Fibroblast of the conjunctiva (primary cell): ENCODE results near the gene PTPN14.

Source experiments
- DNase-seq: peaks from one replicate; pipeline ENCODE4 v3.0.0-alpha.2; 2010; ENCODE audit warnings: low read depth

Gene PTPN14

DNA sequence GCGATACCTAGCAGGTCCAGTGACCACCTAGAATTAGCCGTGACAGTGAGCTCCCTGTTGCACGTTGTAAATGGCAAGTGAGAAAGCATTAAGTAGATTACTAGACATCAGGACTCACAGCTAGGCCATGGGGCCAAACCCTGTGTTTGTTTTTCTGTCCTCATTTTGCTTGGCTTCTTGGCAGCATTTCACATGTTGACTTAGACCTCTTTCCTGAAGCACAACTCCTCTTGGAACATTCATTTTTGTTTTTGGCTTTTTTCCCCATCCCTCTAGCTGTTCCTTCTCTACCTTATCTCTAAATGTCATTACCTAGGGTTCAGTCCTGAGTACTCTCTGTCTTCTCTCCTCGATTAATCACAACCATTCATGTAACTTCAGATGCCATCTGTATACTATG, 16.9 kb upstream of the PTPN14 start:
- no peak for DNase-seq

DNA sequence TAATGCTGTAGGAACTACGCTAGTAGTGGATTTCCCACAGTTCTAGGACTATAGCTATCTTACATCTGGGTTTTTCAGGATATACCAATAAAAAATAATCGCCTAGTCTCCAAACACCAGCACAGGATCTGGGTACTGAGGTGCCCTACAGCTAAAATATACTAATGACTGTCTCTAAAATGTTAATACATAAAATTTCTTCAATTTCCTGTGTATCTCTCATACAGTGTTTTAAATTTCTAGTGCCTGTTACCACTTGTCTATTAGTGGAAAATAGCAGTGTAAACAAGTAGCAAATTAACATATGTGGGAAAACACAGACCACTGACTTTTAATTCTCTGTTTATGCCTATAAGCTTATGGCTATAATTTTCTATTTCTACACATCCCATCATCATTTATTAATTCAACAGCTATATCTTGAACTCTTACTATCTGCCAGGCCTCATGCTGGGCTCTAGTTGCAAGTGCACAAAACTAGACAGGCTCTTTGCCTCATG, 16.1 kb upstream of the PTPN14 start:
- DNase-seq: no peak

DNA sequence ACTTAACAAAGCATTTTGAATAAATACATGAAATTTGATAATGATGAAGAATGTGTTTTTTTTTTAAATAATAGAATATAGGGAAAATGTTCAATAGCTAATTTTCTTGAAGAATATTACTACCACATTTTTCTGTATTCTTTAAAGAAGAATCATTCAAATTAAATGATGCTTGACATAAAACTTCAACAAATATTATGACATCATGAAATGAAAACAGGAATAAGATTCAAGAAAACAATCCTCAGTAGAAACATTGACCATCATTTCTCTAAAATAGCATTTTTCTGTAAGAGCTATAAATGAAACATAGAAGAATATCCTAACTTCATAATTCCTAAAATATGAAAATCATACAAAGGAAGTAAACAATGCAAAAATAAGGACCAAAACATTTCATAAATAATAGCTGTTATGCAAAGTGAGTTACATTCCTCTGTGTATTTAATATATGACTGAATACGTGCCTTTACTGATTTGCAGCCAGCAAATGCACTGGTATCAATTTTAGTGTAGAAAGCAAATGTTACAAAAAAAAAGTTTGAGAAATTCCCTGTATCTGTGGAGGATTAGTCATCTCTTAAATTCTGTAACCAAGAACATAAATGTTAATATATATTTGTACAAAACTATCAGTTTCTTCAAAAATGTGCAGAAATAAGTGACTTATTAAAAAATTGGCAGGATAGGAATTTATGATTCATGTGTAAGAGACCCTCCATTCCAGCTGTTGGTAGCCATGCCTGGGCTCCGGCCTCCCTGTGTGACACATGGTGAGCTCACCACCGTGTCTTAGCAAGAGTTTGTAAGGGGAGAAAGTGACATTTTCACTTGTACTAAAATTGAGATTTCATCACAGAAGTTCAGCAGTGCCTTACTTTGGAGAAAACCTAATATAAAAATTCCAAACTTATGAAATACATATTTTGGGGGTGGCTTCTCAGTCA, 15.0 kb upstream of the PTPN14 start:
- DNase-seq: peak; percentile 81

DNA sequence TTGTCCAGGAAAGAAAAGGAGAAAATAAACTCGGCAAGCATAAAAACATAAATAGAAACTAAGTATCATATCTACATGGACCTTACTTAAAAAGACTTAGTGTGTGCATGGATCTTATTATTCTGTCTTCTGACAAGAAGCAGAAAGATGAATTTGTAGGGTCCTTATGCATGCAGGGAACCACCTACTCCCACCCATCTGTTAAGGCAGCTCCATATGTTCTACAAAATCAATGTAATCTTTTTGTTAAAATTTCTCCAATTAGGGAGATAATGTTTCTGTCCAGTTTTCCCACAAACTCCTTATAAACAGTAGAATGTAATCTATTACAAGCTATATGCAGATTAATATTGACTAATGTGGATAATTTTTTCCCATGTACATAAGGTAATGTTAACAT, 13.9 kb upstream of the PTPN14 start:
- no peak for DNase-seq

- DNase-seq: no peak
These were observed 12.5 kb upstream of the PTPN14 start for GRCh38 chr1:214563881-214564280.

GRCh38 chr1:214557952-214558735, 6.7 kb upstream of the PTPN14 start:
- no peak for DNase-seq

GRCh38 chr1:214553142-214553710, 1.8 kb upstream of the PTPN14 start:
- no peak for DNase-seq

GRCh38 chr1:214552174-214552608, 789 bp upstream of the PTPN14 start:
- DNase-seq: peak; percentile 42

DNA sequence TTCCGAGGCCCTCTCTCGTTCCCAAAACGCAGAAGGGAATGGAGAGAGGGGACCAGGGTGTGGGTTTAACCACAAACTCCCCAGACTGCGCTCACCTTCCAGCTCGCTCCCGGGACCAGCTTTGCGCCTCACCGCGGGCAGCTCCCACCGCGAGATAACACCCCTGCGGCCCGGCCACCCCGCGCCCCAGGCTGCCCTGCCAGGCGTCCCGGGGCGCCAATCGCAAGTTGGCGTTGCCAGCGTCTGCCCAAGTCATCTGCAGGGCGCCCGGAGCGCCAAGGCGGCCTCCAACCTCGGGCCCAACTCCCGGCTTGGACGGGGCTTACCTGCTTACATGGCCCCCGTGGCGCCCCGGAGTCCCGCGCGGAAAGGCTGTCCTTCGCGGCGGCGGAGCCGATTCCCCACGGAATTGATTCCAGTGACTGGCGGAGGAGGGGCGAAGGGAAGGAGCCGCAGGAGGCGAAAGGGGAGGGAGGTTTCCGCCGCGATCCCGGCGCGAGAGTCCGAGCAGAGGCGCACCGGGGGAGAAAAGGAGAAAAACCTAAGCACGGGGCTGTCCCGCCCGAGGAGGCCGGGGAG, 456 bp downstream of the PTPN14 start:
- no peak for DNase-seq

DNA sequence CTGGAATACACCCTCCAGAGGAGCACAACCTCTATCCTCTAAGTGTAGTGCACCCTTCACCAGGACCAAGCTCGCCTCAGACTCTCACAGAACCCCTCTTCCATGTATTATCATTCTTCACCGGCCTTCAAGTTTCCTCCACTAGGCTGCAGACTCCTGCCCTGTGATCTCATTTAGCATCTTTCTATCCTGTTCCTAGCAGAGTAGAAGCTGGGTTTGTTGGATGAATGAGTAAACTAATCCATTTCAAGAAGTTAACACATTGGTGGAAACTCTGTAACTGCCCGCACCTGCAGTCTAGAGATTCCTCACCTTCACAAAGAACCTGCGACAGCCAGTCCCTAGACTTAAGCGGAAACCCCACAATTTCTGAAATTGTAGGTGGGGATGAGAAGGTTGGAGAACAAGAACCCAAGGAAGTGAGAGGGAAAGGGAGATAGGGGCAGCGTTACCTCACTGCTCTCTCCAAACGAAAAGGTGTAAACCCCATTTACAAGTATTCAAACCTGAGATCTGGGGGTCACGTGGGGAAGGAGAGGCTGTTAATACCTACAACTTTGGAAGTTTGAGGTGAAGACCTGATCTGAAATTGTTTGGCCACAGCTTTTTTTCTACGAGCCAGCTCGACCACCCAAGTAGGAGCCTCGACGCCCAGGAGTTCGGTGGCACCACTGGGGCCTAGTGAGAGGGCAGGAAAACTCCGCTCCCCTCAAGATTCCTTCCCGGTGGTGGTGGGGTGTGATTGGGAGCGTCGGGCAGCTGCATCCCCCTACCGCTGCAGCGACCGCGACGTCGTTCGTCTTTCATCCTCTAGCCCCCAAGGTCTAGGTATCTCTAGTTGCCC, 1.2 kb downstream of the PTPN14 start:
- DNase-seq: no peak

GRCh38 chr1:214549604-214550003, 1.8 kb downstream of the PTPN14 start:
- DNase-seq: no peak

GRCh38 chr1:214548988-214549387, 2.4 kb downstream of the PTPN14 start:
- no peak for DNase-seq

DNA sequence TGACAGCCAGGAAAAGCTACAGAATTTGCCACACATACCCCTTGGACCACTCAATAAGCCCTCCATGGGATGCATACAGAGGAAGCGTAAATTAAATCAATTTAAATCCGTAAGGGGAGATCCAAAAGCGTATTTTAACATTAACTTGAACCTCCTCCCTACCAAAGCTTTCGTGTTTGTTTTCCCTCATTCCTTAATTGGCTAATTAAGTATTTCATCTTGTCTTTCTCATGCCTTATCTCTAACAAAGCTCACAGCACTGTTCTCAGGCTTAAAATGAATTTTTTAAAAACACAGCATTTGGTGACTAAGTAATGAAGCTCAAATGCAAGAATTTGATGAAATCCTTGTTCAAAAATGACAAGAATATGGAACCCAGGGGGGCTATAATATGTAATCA, 3.1 kb downstream of the PTPN14 start:
- DNase-seq: no peak

DNA sequence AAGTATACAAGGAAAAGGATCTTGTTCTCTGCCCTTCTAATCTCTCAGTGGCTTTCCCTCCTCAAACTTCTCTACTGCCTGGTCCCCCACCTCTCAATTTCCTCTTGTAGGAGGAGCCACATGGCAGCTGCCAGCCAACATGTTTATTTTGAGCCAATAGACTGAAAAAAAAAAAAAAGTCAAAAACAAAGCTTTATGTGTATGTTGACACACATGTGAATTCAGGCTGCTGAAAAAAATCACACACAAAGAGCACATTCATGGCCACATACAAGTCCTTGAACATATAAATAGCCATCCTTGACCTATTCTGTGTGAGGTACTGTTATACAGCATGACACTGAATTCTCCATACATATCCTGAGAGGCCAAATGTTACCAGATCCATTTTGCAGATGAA, 3.7 kb downstream of the PTPN14 start:
- no peak for DNase-seq

DNA sequence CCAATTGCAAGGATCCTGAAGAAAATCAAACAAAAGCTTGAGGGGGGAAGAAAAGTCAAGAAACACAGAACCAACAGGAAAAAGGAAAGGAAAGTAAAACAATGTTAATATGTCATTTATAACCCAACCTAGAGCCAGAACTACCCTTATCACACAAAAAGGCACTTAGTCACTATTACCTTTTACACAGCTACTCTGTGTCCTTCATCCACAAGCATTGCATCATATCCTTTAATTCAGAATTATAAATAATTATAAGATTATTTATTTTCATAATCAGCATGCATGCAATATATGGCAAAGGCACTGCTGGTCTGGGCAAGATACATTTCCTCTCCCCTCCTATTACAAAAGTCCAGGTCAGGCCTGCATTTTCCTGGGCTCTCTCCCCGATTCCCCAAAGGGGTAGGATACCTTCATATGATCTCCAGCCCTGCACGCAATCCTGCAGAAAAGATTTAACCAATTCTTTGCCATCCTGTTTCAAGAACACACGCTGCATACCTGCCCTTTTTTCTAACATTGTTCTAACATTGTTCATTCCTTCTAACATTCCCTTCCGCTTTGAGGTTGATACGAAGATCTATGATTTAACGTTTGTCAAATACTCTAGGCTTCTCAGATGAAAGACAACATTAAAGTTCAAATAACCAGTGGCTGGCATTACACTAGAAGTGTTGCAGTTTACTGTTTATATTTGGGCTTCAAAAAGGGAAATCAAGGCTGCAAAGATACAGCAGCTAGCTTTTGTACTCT, 4.3 kb downstream of the PTPN14 start:
- DNase-seq: no peak

GRCh38 chr1:214546084-214546483, 5.3 kb downstream of the PTPN14 start:
- DNase-seq: no peak

DNA sequence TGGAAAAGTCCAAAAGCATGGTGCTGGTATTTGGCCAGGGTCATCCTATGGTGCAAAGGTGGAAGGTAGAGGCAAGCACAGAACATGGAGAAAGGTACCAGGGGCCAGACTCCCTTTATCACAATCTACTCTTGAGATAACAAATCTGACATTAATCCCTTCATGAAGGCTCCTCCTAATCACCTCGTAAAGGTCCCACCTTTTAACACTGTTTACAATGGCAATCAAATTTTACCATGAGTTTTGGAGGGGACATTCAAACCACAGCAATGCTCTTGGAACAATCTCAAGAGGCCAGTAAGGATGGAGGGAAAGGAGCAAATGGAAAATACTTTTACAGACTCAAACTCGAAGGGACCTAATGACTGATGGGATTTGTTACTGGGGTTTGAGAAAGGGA, 6.1 kb downstream of the PTPN14 start:
- DNase-seq: no peak

DNA sequence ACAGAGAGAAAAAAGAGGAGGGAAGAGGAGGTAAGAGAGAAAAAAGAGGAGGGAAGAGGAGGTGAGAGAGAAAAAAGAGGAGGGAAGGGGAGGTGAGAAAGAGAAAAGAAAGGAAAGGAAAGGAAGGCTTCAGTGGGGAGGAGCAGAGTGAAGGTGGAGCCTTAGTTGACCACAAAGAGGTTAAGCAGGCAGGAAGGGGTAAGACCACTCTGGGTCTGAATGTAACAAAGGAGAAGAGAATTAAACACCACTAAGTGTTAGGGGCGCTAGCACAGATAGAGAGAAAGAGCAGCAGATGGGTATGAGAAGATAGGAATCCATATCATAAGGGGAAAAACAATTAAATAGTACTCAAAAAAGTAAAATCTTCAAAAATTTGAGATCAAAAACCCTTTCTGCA, 6.6 kb downstream of the PTPN14 start:
- DNase-seq: no peak

GRCh38 chr1:214542275-214543199, 8.9 kb downstream of the PTPN14 start:
- DNase-seq: no peak
